MM.1S (cell line): ENCODE data around the gene JAGN1.

Source experiments
- DNase-seq: peaks from one replicate; pipeline ENCODE4 v3.0.0-alpha.2; 2015
- H2AFZ ChIP-seq: fragments of 300-600 bp; sonication (generic); 2 replicates; pipeline ENCODE4 v1.6.0; 2016; ENCODE audit warnings: antibody characterized with exemption, low read length
- H3F3A ChIP-seq: fragments of 300-600 bp; sonication (generic); 2 replicates; pipeline ENCODE4 v1.6.1; 2016; ENCODE audit warnings: mild to moderate bottlenecking, antibody characterized with exemption, low read length, moderate library complexity, mixed read lengths; ENCODE audit not compliant: insufficient read depth
- H3K27ac ChIP-seq: fragments of 300-600 bp; sonication (generic); 2 replicates; pipeline ENCODE4 v1.5.1; 2016; ENCODE audit warnings: mild to moderate bottlenecking, low read length
- H3K27me3 ChIP-seq: fragments of 300-600 bp; sonication (generic); replicated peaks from 2 replicates; pipeline ENCODE4 v1.6.0; 2016; ENCODE audit warnings: low read length; ENCODE audit not compliant: insufficient read depth
- H3K36me3 ChIP-seq: fragments of 300-600 bp; sonication (generic); replicated peaks from 2 replicates; pipeline ENCODE4 v1.6.1; 2016; ENCODE audit warnings: mild to moderate bottlenecking, low read length, mixed read lengths; ENCODE audit not compliant: insufficient read depth
- H3K4me1 ChIP-seq: fragments of 300-600 bp; sonication (generic); 2 replicates; pipeline ENCODE4 v1.6.1; 2016; ENCODE audit warnings: low read length, mixed read lengths
- H3K4me2 ChIP-seq: fragments of 300-600 bp; sonication (generic); 2 replicates; pipeline ENCODE4 v1.6.0; 2016; ENCODE audit warnings: low read depth, low read length
- H3K4me3 ChIP-seq: fragments of 300-600 bp; sonication (generic); 2 replicates; pipeline ENCODE4 v1.5.1; 2016; ENCODE audit warnings: low read length, mixed read lengths
- H3K79me2 ChIP-seq: fragments of 300-600 bp; sonication (generic); 2 replicates; pipeline ENCODE4 v1.6.1; 2016; ENCODE audit warnings: mixed run types, low read length, mixed read lengths
- H3K9ac ChIP-seq: fragments of 300-600 bp; sonication (generic); 2 replicates; pipeline ENCODE4 v1.6.1; 2016; ENCODE audit warnings: low read length, mixed read lengths
- H3K9me2 ChIP-seq: fragments of 300-600 bp; sonication (generic); replicated peaks from 2 replicates; pipeline ENCODE4 v1.6.1; 2016; ENCODE audit warnings: mild to moderate bottlenecking, low read length, mixed read lengths; ENCODE audit not compliant: insufficient read depth
- H3K9me3 ChIP-seq: fragments of 300-600 bp; sonication (generic); replicated peaks from 2 replicates; pipeline ENCODE4 v1.6.1; 2016; ENCODE audit warnings: mild to moderate bottlenecking, low read length, mixed read lengths; ENCODE audit not compliant: insufficient read depth
- H4K20me1 ChIP-seq: fragments of 300-600 bp; sonication (generic); 2 replicates; pipeline ENCODE4 v1.6.1; 2016; ENCODE audit warnings: mild to moderate bottlenecking, low read length, moderate library complexity, mixed read lengths; ENCODE audit not compliant: insufficient read depth
- EZH2 ChIP-seq: fragments of 300-600 bp; sonication (generic); optimal IDR thresholded peaks from 2 replicates; pipeline ENCODE3; 2017; ENCODE audit warnings: low read depth, mild to moderate bottlenecking, antibody characterized with exemption, low read length, mixed read lengths
- EZH2phosphoT487 ChIP-seq: fragments of 300-600 bp; sonication (generic); IDR thresholded peaks from 2 replicates; pipeline ENCODE4 v1.6.1; 2018; ENCODE audit warnings: antibody characterized with exemption, low read length
- TF ChIP-seq, protein P1 (sequence below): fragments of 300-600 bp; sonication (generic); IDR thresholded peaks from 2 replicates; pipeline ENCODE4 v1.5.1; 2016; ENCODE audit warnings: antibody characterized with exemption, low read length, mixed read lengths

Gene JAGN1

DNA sequence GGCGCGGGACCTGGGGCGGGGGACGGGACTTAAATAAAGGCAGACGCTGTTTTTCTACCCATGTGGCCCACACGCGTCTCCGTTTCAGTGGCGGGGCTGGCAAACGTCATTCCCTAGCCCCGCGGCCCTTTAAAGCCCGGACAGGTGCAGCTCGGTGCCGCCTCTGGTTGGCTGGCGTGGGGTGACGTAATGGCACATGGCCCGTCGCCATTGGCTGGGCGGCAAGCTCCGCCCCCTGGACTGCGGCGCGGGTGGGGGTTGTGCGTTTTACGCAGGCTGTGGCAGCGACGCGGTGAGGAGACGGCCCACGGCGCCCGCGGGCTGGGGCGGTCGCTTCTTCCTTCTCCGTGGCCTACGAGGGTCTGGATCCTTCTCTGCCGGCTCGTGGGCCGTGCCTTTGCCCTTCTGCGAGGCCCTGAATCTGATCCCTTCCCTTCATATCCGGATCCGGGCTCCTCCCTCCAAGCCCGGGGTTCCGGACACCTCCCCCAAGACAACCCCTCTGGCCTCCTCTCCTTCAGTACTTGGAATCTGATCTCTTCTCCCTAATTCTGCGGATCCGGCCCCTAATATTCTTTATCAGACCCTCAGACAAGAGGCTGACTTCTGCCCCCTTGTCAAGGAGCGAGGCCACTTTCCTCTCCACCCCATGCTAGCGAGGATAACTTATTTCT, 43.3 kb downstream of the JAGN1 start, which contains the start of gene CRELD1:
CRELD1 (plus strand) TSS at position 274 of the 674 bp plus-strand sequence. CDS start 605 bp downstream, outside the sequence.
- H2AFZ ChIP-seq = peak within 1 kb of the TSS; percentile 80
- no peaks in the 10 kb centered on the region for H3K27me3 ChIP-seq
- H3K27ac ChIP-seq = peak within 1 kb of the TSS; percentile 80
- peak; percentile 96 for DNase-seq
- H3K9ac ChIP-seq = peak within 1 kb of the TSS; percentile 81
- H3K4me1 ChIP-seq = peaks cover 5% of the 10 kb centered on the region; the same call in 1 of the 2 replicates
- H3F3A ChIP-seq = peaks cover 5% of the 10 kb centered on the region; the same call in 1 of the 2 replicates
- peak within 1 kb of the TSS; percentile 81 for H3K4me3 ChIP-seq
- H3K36me3 ChIP-seq = no peaks in the 10 kb centered on the region
- no peak for TF ChIP-seq EZH2
- TF ChIP-seq, protein P1, sequence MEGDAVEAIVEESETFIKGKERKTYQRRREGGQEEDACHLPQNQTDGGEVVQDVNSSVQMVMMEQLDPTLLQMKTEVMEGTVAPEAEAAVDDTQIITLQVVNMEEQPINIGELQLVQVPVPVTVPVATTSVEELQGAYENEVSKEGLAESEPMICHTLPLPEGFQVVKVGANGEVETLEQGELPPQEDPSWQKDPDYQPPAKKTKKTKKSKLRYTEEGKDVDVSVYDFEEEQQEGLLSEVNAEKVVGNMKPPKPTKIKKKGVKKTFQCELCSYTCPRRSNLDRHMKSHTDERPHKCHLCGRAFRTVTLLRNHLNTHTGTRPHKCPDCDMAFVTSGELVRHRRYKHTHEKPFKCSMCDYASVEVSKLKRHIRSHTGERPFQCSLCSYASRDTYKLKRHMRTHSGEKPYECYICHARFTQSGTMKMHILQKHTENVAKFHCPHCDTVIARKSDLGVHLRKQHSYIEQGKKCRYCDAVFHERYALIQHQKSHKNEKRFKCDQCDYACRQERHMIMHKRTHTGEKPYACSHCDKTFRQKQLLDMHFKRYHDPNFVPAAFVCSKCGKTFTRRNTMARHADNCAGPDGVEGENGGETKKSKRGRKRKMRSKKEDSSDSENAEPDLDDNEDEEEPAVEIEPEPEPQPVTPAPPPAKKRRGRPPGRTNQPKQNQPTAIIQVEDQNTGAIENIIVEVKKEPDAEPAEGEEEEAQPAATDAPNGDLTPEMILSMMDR = no peak
- no peak for TF ChIP-seq EZH2phosphoT487
- H3K79me2 ChIP-seq = peaks cover 7% of the 10 kb centered on the region; the same call in 1 of the 2 replicates
- H3K9me2 ChIP-seq = no peaks in the 10 kb centered on the region
- peak within 1 kb of the TSS; percentile 80 for H3K4me2 ChIP-seq
- no peaks in the 10 kb centered on the region for H4K20me1 ChIP-seq
- H3K9me3 ChIP-seq = no peaks in the 10 kb centered on the region

DNA sequence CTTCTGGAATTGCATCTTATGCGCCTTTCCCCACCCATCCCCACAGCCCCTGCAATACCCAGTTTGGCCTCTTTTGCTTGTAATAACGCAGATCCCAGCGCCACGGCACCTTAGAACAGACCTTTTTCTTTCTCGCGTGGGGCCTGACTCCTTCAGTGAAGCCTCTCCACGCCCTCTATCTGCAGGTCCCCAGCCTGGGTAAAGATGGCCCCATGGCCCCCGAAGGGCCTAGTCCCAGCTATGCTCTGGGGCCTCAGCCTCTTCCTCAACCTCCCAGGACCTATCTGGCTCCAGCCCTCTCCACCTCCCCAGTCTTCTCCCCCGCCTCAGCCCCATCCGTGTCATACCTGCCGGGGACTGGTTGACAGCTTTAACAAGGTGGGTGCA, 43.8 kb downstream of the JAGN1 start:
- Histone ChIP-seq H3K36me3 (no peaks in the 10 kb centered on the region), H3K27me3 (no peaks in the 10 kb centered on the region), H3K9ac (peak overlapping the region; percentile 81), H3K27ac (no peak overlapping the region), H3K4me3 (peak overlapping the region; percentile 81), H3K9me3 (no peaks in the 10 kb centered on the region), H3K9me2 (no peaks in the 10 kb centered on the region), H3K79me2 (peaks cover 7% of the 10 kb centered on the region; the same call in 1 of the 2 replicates), H4K20me1 (no peaks in the 10 kb centered on the region), H3F3A (peaks cover 5% of the 10 kb centered on the region; the same call in 1 of the 2 replicates), H3K4me2 (peak overlapping the region; percentile 80), H2AFZ (peak overlapping the region; percentile 80), H3K4me1 (peaks cover 5% of the 10 kb centered on the region; the same call in 1 of the 2 replicates)
- TF ChIP-seq, protein P1 = peak; percentile 30
- TF ChIP-seq EZH2phosphoT487 = no peak
- TF ChIP-seq EZH2 = no peak
- no peak for DNase-seq

DNA sequence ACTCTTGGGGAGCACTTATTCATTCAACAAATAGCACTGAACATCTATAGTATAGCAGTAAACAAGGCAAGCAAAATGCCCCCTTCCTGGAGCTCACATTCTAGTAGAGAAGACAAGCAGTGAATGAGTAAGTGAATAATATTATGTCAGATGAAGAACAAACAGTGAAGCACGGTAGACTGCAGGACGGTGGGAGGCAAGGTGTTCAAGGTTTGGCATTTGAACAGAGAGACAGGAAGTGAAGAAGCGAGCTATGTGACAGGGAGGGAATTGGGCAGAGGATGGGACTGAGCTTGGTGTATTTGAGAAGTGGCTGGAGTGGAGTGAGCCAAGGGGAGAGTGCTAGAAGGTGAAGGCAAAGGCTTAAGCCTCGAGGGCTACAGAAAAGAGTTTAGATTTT, 44.6 kb downstream of the JAGN1 start:
- no peak for DNase-seq
- H3K4me2 ChIP-seq = peak overlapping the region; percentile 80; the same call in 1 of the 2 replicates
- peaks cover 7% of the 10 kb centered on the region; the same call in 1 of the 2 replicates for H3K79me2 ChIP-seq
- H4K20me1 ChIP-seq = no peaks in the 10 kb centered on the region
- H3K4me1 ChIP-seq = peaks cover 5% of the 10 kb centered on the region; the same call in 1 of the 2 replicates
- no peak for TF ChIP-seq EZH2
- TF ChIP-seq EZH2phosphoT487 = no peak
- TF ChIP-seq, protein P1 = no peak
- H3K36me3 ChIP-seq = no peaks in the 10 kb centered on the region
- H3K27ac ChIP-seq = no peak overlapping the region
- H3F3A ChIP-seq = peaks cover 5% of the 10 kb centered on the region; the same call in 1 of the 2 replicates
- no peaks in the 10 kb centered on the region for H3K9me2 ChIP-seq
- H3K9me3 ChIP-seq = no peaks in the 10 kb centered on the region
- H3K9ac ChIP-seq = no peak overlapping the region
- H3K27me3 ChIP-seq = no peaks in the 10 kb centered on the region
- H2AFZ ChIP-seq = no peak overlapping the region
- H3K4me3 ChIP-seq = no peak overlapping the region
